Endodermal cell (in vitro differentiated cells): ENCODE data around the gene ANO1. TPM values are rescaled to one million over a fixed set of nuclear protein-coding genes. Genes with fewer than 3 reads are reported as not detected.

Experiments
- DNase-seq: peaks from one replicate; pipeline ENCODE4 v3.0.0-alpha.2; 2017
- H3K27ac ChIP-seq: 2 replicates; pipeline ENCODE4 v1.5.1; 2013; ENCODE audit warnings: mild to moderate bottlenecking, low read depth, low read length, moderate library complexity
- H3K27me3 ChIP-seq: 2 replicates; pipeline ENCODE4 v1.6.1; 2013; ENCODE audit warnings: mild to moderate bottlenecking, low read length, moderate library complexity; ENCODE audit not compliant: insufficient read depth, control insufficient read depth, poor library complexity, severe bottlenecking
- H3K36me3 ChIP-seq: 2 replicates; pipeline ENCODE4 v1.7.0; 2013; ENCODE audit warnings: mild to moderate bottlenecking, low read length, moderate library complexity; ENCODE audit not compliant: control insufficient read depth, insufficient read depth
- H3K4me1 ChIP-seq: one replicate; pipeline ENCODE4 v1.7.0; 2013; ENCODE audit warnings: low read length; ENCODE audit not compliant: control insufficient read depth, insufficient read depth
- H3K4me3 ChIP-seq: 2 replicates; pipeline ENCODE4 v1.5.1; 2013; ENCODE audit warnings: mild to moderate bottlenecking, low read length, moderate library complexity
- H3K9ac ChIP-seq: 2 replicates; pipeline ENCODE4 v1.6.1; 2013; ENCODE audit warnings: mild to moderate bottlenecking, low read length, moderate library complexity; ENCODE audit not compliant: poor library complexity, severe bottlenecking; ENCODE audit errors: extremely low read depth
- H3K9me3 ChIP-seq: 2 replicates; pipeline ENCODE4 v1.6.1; 2013; ENCODE audit warnings: mild to moderate bottlenecking, low read length, moderate library complexity; ENCODE audit not compliant: control insufficient read depth
- H3K27ac Mint-ChIP-seq: 2 replicates; pipeline ENCODE4 v1.8.0; 2020; ENCODE audit warnings: mixed read lengths
- H3K27me3 Mint-ChIP-seq: 2 replicates; pipeline ENCODE4 v1.8.0; 2021; ENCODE audit warnings: mild to moderate bottlenecking, mixed read lengths; ENCODE audit not compliant: insufficient read depth
- H3K36me3 Mint-ChIP-seq: 2 replicates; pipeline ENCODE4 v1.8.0; 2020; ENCODE audit warnings: low read depth, mixed read lengths
- H3K4me1 Mint-ChIP-seq: 2 replicates; pipeline ENCODE4 v1.8.0; 2020; ENCODE audit warnings: mixed read lengths
- H3K4me3 Mint-ChIP-seq: 2 replicates; pipeline ENCODE4 v1.8.0; 2020; ENCODE audit warnings: mild to moderate bottlenecking, moderate library complexity, mixed read lengths
- H3K9me3 Mint-ChIP-seq: 2 replicates; pipeline ENCODE4 v1.8.0; 2020; ENCODE audit warnings: mild to moderate bottlenecking, mixed read lengths
- CTCF ChIP-seq: fragments of 200-600 bp; sonication (generic); conservative IDR thresholded peaks from 2 replicates; pipeline ENCODE4 v1.5.0; 2021; ENCODE audit warnings: antibody characterized with exemption, mild to moderate bottlenecking
- WGBS, 2 experiments: methylation state at CpG; one replicate each; pipeline versions ENCODE4 v1.1.5 to v1.1.7; 2013; ENCODE audit warnings: missing lambda C conversion rate in 2 of 2, mixed read lengths in 1 of 2; ENCODE audit not compliant: insufficient coverage in 1 of 2, insufficient read length in 1 of 2; 5-methylcytosine and 5-hydroxymethylcytosine counted together
- total RNA-seq, 2 donors: library from RNA; stranded (reverse); fragmentation: NEBNext Ultra II Directional in 1 of 2; extraction: Animal tissue kit (Norgen Biotek cat#: 25700) in 1 of 2; gene quantifications; 2 replicates in 1 of 2; 3 replicates in 1 of 2; pipeline ENCODE4 v1.2.1, GENCODE V29; 2021

ANO1 gene
- total RNA-seq, 2 donors from 2014 or later: 3.0 to 7.7 TPM

- Histone ChIP-seq H3K4me3 (no peak overlapping the region), H3K9ac (no peak overlapping the region), H3K36me3 (no peaks in the 10 kb centered on the region), H3K27me3 (no peaks in the 10 kb centered on the region), H3K4me1 (no peaks in the 10 kb centered on the region), H3K27ac (no peak overlapping the region), H3K9me3 (no peaks in the 10 kb centered on the region)
- peak; percentile 85 for TF ChIP-seq CTCF
- Mint-ChIP-seq H3K4me1 (no peaks in the 10 kb centered on the region), H3K27me3 (no peaks in the 10 kb centered on the region), H3K27ac (no peak overlapping the region), H3K9me3 (no peaks in the 10 kb centered on the region), H3K36me3 (no peaks in the 10 kb centered on the region), H3K4me3 (no peak overlapping the region)
- peak; percentile 91 for DNase-seq
- 53 to 62% methylated on average over 8 of the region's 8 CpGs for WGBS, 2 experiments
These were observed 80.1 kb downstream of the ANO1 start for GRCh38 chr11:70158201-70158600.

- H3K36me3 Mint-ChIP-seq: no peaks in the 10 kb centered on the region
- Histone ChIP-seq H3K27me3 (no peaks in the 10 kb centered on the region), H3K9me3 (no peaks in the 10 kb centered on the region), H3K36me3 (no peaks in the 10 kb centered on the region), H3K4me3 (no peak overlapping the region), H3K27ac (no peak overlapping the region), H3K9ac (no peak overlapping the region), H3K4me1 (no peaks in the 10 kb centered on the region)
- H3K27ac Mint-ChIP-seq: no peak overlapping the region
- H3K4me1 Mint-ChIP-seq: no peaks in the 10 kb centered on the region
- no peaks in the 10 kb centered on the region for H3K9me3 Mint-ChIP-seq
- H3K27me3 Mint-ChIP-seq: no peaks in the 10 kb centered on the region
- 96 to 98% methylated on average over 6 to 14 of the region's 14 CpGs for WGBS, 2 experiments
- no peak for TF ChIP-seq CTCF
- H3K4me3 Mint-ChIP-seq: no peak overlapping the region
- DNase-seq: no peak
These were observed 80.8 kb downstream of the ANO1 start for GRCh38 chr11:70158757-70159389.

GRCh38 chr11:70159627-70160570 is 81.8 kb downstream of the ANO1 start:
- Histone ChIP-seq H3K4me1 (no peaks in the 10 kb centered on the region), H3K36me3 (no peaks in the 10 kb centered on the region), H3K9ac (no peak overlapping the region), H3K27ac (no peak overlapping the region), H3K4me3 (no peak overlapping the region), H3K27me3 (no peaks in the 10 kb centered on the region), H3K9me3 (no peaks in the 10 kb centered on the region)
- no peaks in the 10 kb centered on the region for H3K4me1 Mint-ChIP-seq
- DNase-seq: no peak
- TF ChIP-seq CTCF: no peak
- H3K4me3 Mint-ChIP-seq: no peak overlapping the region
- WGBS, 2 experiments: 92 to 98% methylated on average over 16 to 24 of the region's 24 CpGs
- no peak overlapping the region for H3K27ac Mint-ChIP-seq
- H3K36me3 Mint-ChIP-seq: no peaks in the 10 kb centered on the region
- no peaks in the 10 kb centered on the region for H3K9me3 Mint-ChIP-seq
- no peaks in the 10 kb centered on the region for H3K27me3 Mint-ChIP-seq
